OCI-LY3 (cell line): ENCODE data around the gene EGR4.

Experiments used
- H2AFZ ChIP-seq: fragments of 200-600, 300-600 bp; shearing (Covaris generic); 2 replicates; pipeline ENCODE4 v1.6.0; 2014; ENCODE audit warnings: antibody characterized with exemption, low read depth, low read length
- H3K27ac ChIP-seq: fragments of 200-600, 300-600 bp; sonication (generic); 2 replicates; pipeline ENCODE4 v1.5.1; 2014; ENCODE audit warnings: mild to moderate bottlenecking, low read length, moderate library complexity, mixed read lengths
- H3K27me3 ChIP-seq: fragments of 200-600, 300-600 bp; sonication (generic); 2 replicates; pipeline ENCODE4 v1.6.1; 2014; ENCODE audit warnings: low read depth, low read length, mixed read lengths
- H3K36me3 ChIP-seq: fragments of 200-600, 300-600 bp; sonication (generic); replicated peaks from 2 replicates; pipeline ENCODE3; 2014; ENCODE audit warnings: low read depth, low read length, mixed read lengths
- H3K4me1 ChIP-seq: fragments of 300-600, 200-600 bp; sonication (generic); 2 replicates; pipeline ENCODE4 v1.6.1; 2014; ENCODE audit warnings: low read length, mixed read lengths
- H3K4me2 ChIP-seq: fragments of 200-600, 300-600 bp; sonication (generic); 2 replicates; pipeline ENCODE4 v1.6.1; 2014; ENCODE audit warnings: low read length, mixed read lengths
- H3K4me3 ChIP-seq: fragments of 300-600, 200-600 bp; sonication (generic); 2 replicates; pipeline ENCODE4 v1.5.1; 2014; ENCODE audit warnings: antibody characterized with exemption, mild to moderate bottlenecking, low read length, moderate library complexity
- H3K79me2 ChIP-seq: fragments of 300-600, 200-600 bp; shearing (Covaris generic); 2 replicates; pipeline ENCODE4 v1.6.1; 2014; ENCODE audit warnings: mild to moderate bottlenecking, low read length, mixed read lengths
- H3K9ac ChIP-seq: fragments of 300-600, 200-600 bp; shearing (Covaris generic); 2 replicates; pipeline ENCODE4 v1.6.0; 2014; ENCODE audit warnings: mild to moderate bottlenecking, low read length, moderate library complexity
- H3K9me3 ChIP-seq: fragments of 200-600, 300-600 bp; shearing (Covaris generic); 2 replicates; pipeline ENCODE4 v1.6.1; 2014; ENCODE audit warnings: low read length, mixed read lengths; ENCODE audit not compliant: insufficient read depth
- H4K20me1 ChIP-seq: fragments of 200-600, 300-600 bp; sonication (generic); 2 replicates; pipeline ENCODE4 v1.6.1; 2016; ENCODE audit warnings: low read length, mixed read lengths; ENCODE audit not compliant: insufficient read depth
- CTCF ChIP-seq: fragments of 200-600, 300-600 bp; sonication (generic); IDR thresholded peaks from 2 replicates; pipeline ENCODE4 v1.5.1; 2014; ENCODE audit warnings: antibody characterized with exemption, low read length, low read depth
- EZH2phosphoT487 ChIP-seq: fragments of 200-600 bp; shearing (Covaris generic); IDR thresholded peaks from 2 replicates; pipeline ENCODE4 v1.6.1; 2018; ENCODE audit warnings: antibody characterized with exemption, mixed run types, low read depth

EGR4 gene

GRCh38 chr2:73268366-73268829 lies 24.9 kb downstream of the EGR4 start:
- Histone ChIP-seq H3K27me3 (no peaks in the 10 kb centered on the region), H3K36me3 (peaks cover 31% of the 10 kb centered on the region), H3K27ac (no peak overlapping the region), H3K79me2 (peaks cover 75% of the 10 kb centered on the region), H3K4me3 (no peak overlapping the region), H3K4me2 (no peak overlapping the region), H4K20me1 (peaks cover 49% of the 10 kb centered on the region), H3K4me1 (no peaks in the 10 kb centered on the region), H3K9ac (no peak overlapping the region), H3K9me3 (no peaks in the 10 kb centered on the region), H2AFZ (no peak overlapping the region)
- no peak for TF ChIP-seq CTCF
- no peak for TF ChIP-seq EZH2phosphoT487

GRCh38 chr2:73267008-73267407 lies 26.3 kb downstream of the EGR4 start:
- Histone ChIP-seq H3K9me3 (no peaks in the 10 kb centered on the region), H3K4me2 (no peak overlapping the region), H3K4me1 (no peaks in the 10 kb centered on the region), H3K36me3 (peaks cover 32% of the 10 kb centered on the region), H3K79me2 (peaks cover 61% of the 10 kb centered on the region), H3K27ac (no peak overlapping the region), H2AFZ (no peak overlapping the region), H3K27me3 (no peaks in the 10 kb centered on the region), H4K20me1 (peaks cover 36% of the 10 kb centered on the region), H3K4me3 (no peak overlapping the region), H3K9ac (no peak overlapping the region)
- TF ChIP-seq EZH2phosphoT487 (no peak), CTCF (no peak)

- Histone ChIP-seq H3K4me2 (no peak overlapping the region), H3K9ac (no peak overlapping the region), H3K27ac (no peak overlapping the region), H3K27me3 (no peaks in the 10 kb centered on the region), H3K36me3 (peaks cover 34% of the 10 kb centered on the region), H3K79me2 (peaks cover 54% of the 10 kb centered on the region), H4K20me1 (peaks cover 30% of the 10 kb centered on the region), H3K9me3 (no peaks in the 10 kb centered on the region), H3K4me1 (no peaks in the 10 kb centered on the region), H3K4me3 (no peak overlapping the region), H2AFZ (no peak overlapping the region)
- no peak for TF ChIP-seq CTCF
- TF ChIP-seq EZH2phosphoT487 = no peak
Observed at GRCh38 chr2:73266061-73266901, 27.1 kb downstream of the EGR4 start.

- H3K36me3 ChIP-seq = peaks cover 28% of the 10 kb centered on the region
- no peak overlapping the region for H3K9ac ChIP-seq
- no peak overlapping the region for H3K27ac ChIP-seq
- no peak overlapping the region for H3K4me3 ChIP-seq
- H3K27me3 ChIP-seq = no peaks in the 10 kb centered on the region
- no peaks in the 10 kb centered on the region for H3K4me1 ChIP-seq
- TF ChIP-seq EZH2phosphoT487 = no peak
- no peak for TF ChIP-seq CTCF
- H3K9me3 ChIP-seq = no peaks in the 10 kb centered on the region
- H3K4me2 ChIP-seq = no peak overlapping the region
- peaks cover 22% of the 10 kb centered on the region for H4K20me1 ChIP-seq
- peaks cover 46% of the 10 kb centered on the region for H3K79me2 ChIP-seq
- no peak overlapping the region for H2AFZ ChIP-seq
Observed at GRCh38 chr2:73265298-73266060, 27.9 kb downstream of the EGR4 start.
